Transverse colon (tissue), 4 donors: Measurements from ENCODE around the gene TMEM52. TPM values are rescaled to one million over a fixed set of nuclear protein-coding genes. Genes with fewer than 3 reads are reported as not detected.
A peak's percentile ranks its signal among the peaks of the same experiment; 100 is the strongest.

Experiments
- DNase-seq: peaks from one replicate; pipeline ENCODE4 v3.0.0-alpha.2; 2019
- H3K27ac ChIP-seq, 4 donors: fragments of 200-600 bp; sonication (generic); 2 replicates each; pipeline ENCODE4 v1.5.1; 2016 to 2018; ENCODE audit warnings: inconsistent platforms in 4 of 4
- H3K27me3 ChIP-seq: fragments of 200-600 bp; sonication (generic); 2 replicates; pipeline ENCODE4 v1.5.1; 2017; ENCODE audit warnings: inconsistent platforms
- H3K36me3 ChIP-seq, 4 donors: fragments of 200-600 bp; sonication (generic); 2 replicates each; pipeline ENCODE4 v1.5.1; 2017 to 2019; ENCODE audit warnings: inconsistent platforms in 4 of 4
- H3K4me1 ChIP-seq, 4 donors: fragments of 200-600 bp; sonication (generic); 2 replicates each; pipeline ENCODE4 v1.5.1; 2017 to 2020; ENCODE audit warnings: inconsistent platforms in 4 of 4
- H3K4me3 ChIP-seq, 4 donors: fragments of 200-600 bp; sonication (generic); 1 replicate in 1 of 4; 2 replicates in 3 of 4; pipeline versions ENCODE4 v1.5.1 to v1.6.1; 2017 to 2019; ENCODE audit warnings: inconsistent platforms in 4 of 4
- H3K9me3 ChIP-seq, 2 donors: fragments of 200-600 bp; sonication (generic); 2 replicates each; pipeline ENCODE4 v1.5.1; 2017 to 2019; ENCODE audit warnings: inconsistent platforms in 2 of 2
- CTCF ChIP-seq, 5 experiments: fragments of 200-600 bp in 3 of 5; fragments of 450-650 bp in 2 of 5; sonication (generic) in 3 of 5; IDR thresholded peaks; 1 replicate in 2 of 5; 2 replicates in 3 of 5; pipeline ENCODE4 v1.5.1; 2016 to 2017; ENCODE audit warnings: antibody characterized with exemption in 5 of 5, inconsistent platforms in 3 of 5, mild to moderate bottlenecking in 2 of 5, moderate library complexity in 1 of 5
- EP300 ChIP-seq: sonication (generic); formaldehyde crosslinking; IDR thresholded peaks from one replicate; pipeline ENCODE4 v1.6.1; 2017; ENCODE audit warnings: antibody characterized with exemption, low read depth
- POLR2A ChIP-seq: fragments of 450-650 bp; IDR thresholded peaks from one replicate; pipeline ENCODE4 v1.6.1; 2016; ENCODE audit warnings: antibody characterized with exemption, mild to moderate bottlenecking, moderate library complexity
- POLR2AphosphoS5 ChIP-seq, 3 donors: sonication (generic); formaldehyde crosslinking; IDR thresholded peaks; one replicate each; pipeline ENCODE4 v1.6.1; 2016; ENCODE audit warnings: antibody characterized with exemption in 3 of 3
- WGBS, 2 donors: methylation state at CpG; one replicate each; pipeline ENCODE4 v1.1.5; 2018; ENCODE audit warnings: low coverage in 1 of 2; 5-methylcytosine and 5-hydroxymethylcytosine counted together
- in situ Hi-C, 4 donors: fragments of 200-750 bp; cut with MboI; loops; one replicate each; pipeline versions ENCODE4 v1.15.0 to v1.15.1; 2017; ENCODE audit warnings: low sequenced_read_pairs in 3 of 4, low pct_ligation_motif_present in 1 of 4, low pct_unique_long_range_greater_than_20kb in 1 of 4
- intact Hi-C: fragments of 100-400 bp; cut with DNase I; formaldehyde crosslinking; loops from one replicate; pipeline ENCODE4 v1.15.1; 2023; ENCODE audit warnings: low total_unique reads
- total RNA-seq, 4 donors: library from RNA; depleted of rRNA; stranded (reverse); fragments of >200 nt; gene quantifications; one replicate each; pipeline ENCODE4 v1.1.0, GENCODE V29; 2016

Gene TMEM52
- total RNA-seq, 4 donors from 2014 or later: 5.2 to 9.5 (median 5.3) TPM; not detected in 1

GRCh38 chr1:1929102-1929638 lies 10.1 kb upstream of the TMEM52 start:
- intact Hi-C loops (no loop called here), in situ Hi-C loops (no loop called here)
- no peak for TF ChIP-seq EP300
- TF ChIP-seq POLR2A: no peak
- no peak for TF ChIP-seq POLR2AphosphoS5 (IDR thresholded peaks at IDR 0.05)
- no peak for TF ChIP-seq CTCF (IDR thresholded peaks at IDR 0.05)
- no peaks in the 10 kb centered on the region for H3K27me3 ChIP-seq
- no peaks in the 10 kb centered on the region for H3K4me1 ChIP-seq
- no peak overlapping the region for H3K4me3 ChIP-seq
- 58% methylated on average over 9 of the region's 10 CpGs; no CpG with 5 or more reads in 1 of the 2 donors for WGBS, 2 donors
- H3K27ac ChIP-seq: no peak overlapping the region
- no peak for DNase-seq
- H3K9me3 ChIP-seq: no peaks in the 10 kb centered on the region
- no peaks in the 10 kb centered on the region for H3K36me3 ChIP-seq

- no peak for TF ChIP-seq EP300
- no peak for TF ChIP-seq CTCF (IDR thresholded peaks at IDR 0.05)
- TF ChIP-seq POLR2AphosphoS5 (IDR thresholded peaks at IDR 0.05): no peak
- TF ChIP-seq POLR2A: no peak
- Histone ChIP-seq H3K4me3 (no peak overlapping the region), H3K27ac (no peak overlapping the region), H3K9me3 (no peaks in the 10 kb centered on the region), H3K27me3 (no peaks in the 10 kb centered on the region), H3K4me1 (peaks cover under 1 to 4% (median 2%) of the 10 kb centered on the region in 4 donors), H3K36me3 (no peaks in the 10 kb centered on the region)
- in situ Hi-C loops (no loop called here), intact Hi-C loops (no loop called here)
- DNase-seq: peak; percentile 7
- 72% methylated on average over 33 of the region's 34 CpGs; no CpG with 5 or more reads in 1 of the 2 donors for WGBS, 2 donors
Measured at GRCh38 chr1:1928231-1929101, 9.4 kb upstream of the TMEM52 start.

GRCh38 chr1:1927751-1928150 lies 8.7 kb upstream of the TMEM52 start:
- TF ChIP-seq EP300 (no peak), CTCF (IDR thresholded peaks at IDR 0.05) (no peak), POLR2A (no peak), POLR2AphosphoS5 (IDR thresholded peaks at IDR 0.05) (no peak)
- peak; percentile 8 for DNase-seq
- Histone ChIP-seq H3K4me1 (peaks cover 3 to 11% (median 8%) of the 10 kb centered on the region in 4 donors), H3K27me3 (no peaks in the 10 kb centered on the region), H3K36me3 (no peaks in the 10 kb centered on the region), H3K9me3 (no peaks in the 10 kb centered on the region), H3K27ac (no peak overlapping the region), H3K4me3 (no peak overlapping the region)
- intact Hi-C loops: no loop called here
- WGBS, 2 donors: 82% methylated on average over 25 of the region's 25 CpGs; no CpG with 5 or more reads in 1 of the 2 donors
- in situ Hi-C loops: no loop called here

- intact Hi-C loops (no loop called here), in situ Hi-C loops (no loop called here)
- H3K4me1 ChIP-seq: peaks cover 3 to 14% (median 11%) of the 10 kb centered on the region in 4 donors
- H3K9me3 ChIP-seq: no peaks in the 10 kb centered on the region
- H3K36me3 ChIP-seq: no peaks in the 10 kb centered on the region
- no peaks in the 10 kb centered on the region for H3K27me3 ChIP-seq
- H3K27ac ChIP-seq: no peak overlapping the region
- TF ChIP-seq POLR2A: no peak
- TF ChIP-seq POLR2AphosphoS5 (IDR thresholded peaks at IDR 0.05): no peak
- TF ChIP-seq EP300: no peak
- no peak for TF ChIP-seq CTCF (IDR thresholded peaks at IDR 0.05)
- H3K4me3 ChIP-seq: no peak overlapping the region
- DNase-seq: peak; percentile 6
- WGBS, 2 donors: 75% methylated on average over 18 of the region's 21 CpGs; no CpG with 5 or more reads in 1 of the 2 donors
Measured at GRCh38 chr1:1926886-1927660, 8.0 kb upstream of the TMEM52 start.
